HepG2 (cell line): ENCODE measurements around the gene SNX22. TPM values are rescaled to one million over a fixed set of nuclear protein-coding genes. Genes with fewer than 3 reads are reported as not detected.
A peak's percentile ranks its signal among the peaks of the same experiment; 100 is the strongest.

ENCODE experiments used
- ATF7-NPFF ChIP-seq: sonication (generic); formaldehyde crosslinking; IDR thresholded peaks from 2 replicates; pipeline ENCODE4 v1.8.1; 2023; ENCODE audit warnings: mild to moderate bottlenecking, low read depth, missing genetic modification reagents, moderate library complexity
- BORCS8-MEF2B ChIP-seq: sonication (generic); formaldehyde crosslinking; IDR thresholded peaks from 2 replicates; pipeline ENCODE4 v1.8.0; 2022; ENCODE audit warnings: mild to moderate bottlenecking, missing genetic modification reagents
- CAMTA2 ChIP-seq: sonication (generic); formaldehyde crosslinking; IDR thresholded peaks from 2 replicates; pipeline ENCODE4 v1.4.0; 2020; ENCODE audit warnings: mild to moderate bottlenecking, missing genetic modification reagents, borderline replicate concordance
- CBX2 ChIP-seq, 2 experiments: fragments of 200-600 bp in 1 of 2; sonication (generic); formaldehyde crosslinking in 1 of 2; IDR thresholded peaks; 2 replicates each; pipeline versions ENCODE4 v1.7.0 to v1.8.1; 2018 to 2022; ENCODE audit warnings: low read depth in 2 of 2, low read length in 1 of 2, mild to moderate bottlenecking in 1 of 2, missing genetic modification reagents in 1 of 2
- FOSL1 ChIP-seq: sonication (generic); formaldehyde crosslinking; IDR thresholded peaks from 2 replicates; pipeline ENCODE4 v1.9.0; 2021; ENCODE audit warnings: missing genetic modification reagents, borderline replicate concordance
- KLF15 ChIP-seq: sonication (generic); formaldehyde crosslinking; IDR thresholded peaks from 2 replicates; pipeline ENCODE4 v1.8.1; 2023; ENCODE audit warnings: borderline replicate concordance, mild to moderate bottlenecking, inconsistent platforms, missing genetic modification reagents, mixed read lengths
- NCOA5 ChIP-seq: sonication (generic); formaldehyde crosslinking; IDR thresholded peaks from 2 replicates; pipeline ENCODE4 v1.4.0; 2020; ENCODE audit warnings: missing genetic modification reagents
- PHB2 ChIP-seq: fragments of 450-650 bp; IDR thresholded peaks from 2 replicates; pipeline ENCODE4 v1.6.1; 2018; ENCODE audit not compliant: partially characterized antibody
- SNAPC2 ChIP-seq: sonication (generic); formaldehyde crosslinking; IDR thresholded peaks from 2 replicates; pipeline ENCODE4 v1.8.1; 2022; ENCODE audit warnings: mild to moderate bottlenecking, missing genetic modification reagents
- ZNF558 ChIP-seq: sonication (generic); formaldehyde crosslinking; IDR thresholded peaks from 2 replicates; pipeline ENCODE4 v1.9.0; 2022; ENCODE audit warnings: mild to moderate bottlenecking, missing genetic modification reagents, borderline replicate concordance
- ZNF775 ChIP-seq: sonication (generic); formaldehyde crosslinking; IDR thresholded peaks from 2 replicates; pipeline ENCODE4 v1.4.0; 2020; ENCODE audit warnings: missing genetic modification reagents, mild to moderate bottlenecking, moderate library complexity, borderline replicate concordance
- polyA plus RNA-seq, 8 experiments: library from polyadenylated mRNA; depleted of rRNA in 3 of 8; stranded (reverse) in 7 of 8; unstranded in 1 of 8; fragments of >200 nt; fragmentation: Illumina TruSeq in 4 of 8; extraction: Trizol in 4 of 8; gene quantifications; 2 replicates each; pipeline versions ENCODE4 v1.2.1 to v1.2.3, GENCODE V29; 2011 to 2016; ENCODE audit warnings: low read depth in 4 of 8, missing spikeins in 1 of 8, mixed read lengths in 1 of 8; ENCODE audit not compliant: insufficient read depth in 1 of 8
- total RNA-seq, 5 experiments: library from RNA; depleted of rRNA; stranded (reverse); fragments of >200 nt; fragmentation: Illumina TruSeq; extraction: Trizol; gene quantifications; 2 replicates each; pipeline ENCODE4 v1.2.3, GENCODE V29; 2016; ENCODE audit warnings: low read depth in 1 of 5
- TF ChIP-seq, protein P1 (sequence below): sonication (generic); formaldehyde crosslinking; IDR thresholded peaks from 2 replicates; pipeline ENCODE4 v1.8.1; 2023; ENCODE audit warnings: missing genetic modification reagents, mild to moderate bottlenecking, borderline replicate concordance
- TF ChIP-seq, protein P2 (sequence below): IDR thresholded peaks from 2 replicates; pipeline ENCODE4 v1.6.1; 2012; ENCODE audit warnings: low read length, improper control_type of control experiment
- TF ChIP-seq, protein P3 (sequence below): sonication (generic); formaldehyde crosslinking; IDR thresholded peaks from 2 replicates; pipeline ENCODE4 v1.8.1; 2022; ENCODE audit warnings: low read depth, mild to moderate bottlenecking, missing genetic modification reagents
- TF ChIP-seq, protein P4 (sequence below): sonication (generic); formaldehyde crosslinking; IDR thresholded peaks from 2 replicates; pipeline ENCODE4 v1.5.1; 2020; ENCODE audit warnings: mild to moderate bottlenecking, missing genetic modification reagents, borderline replicate concordance
- TF ChIP-seq, protein P5 (sequence below): sonication (generic); formaldehyde crosslinking; IDR thresholded peaks from 2 replicates; pipeline ENCODE4 v1.5.0; 2020; ENCODE audit warnings: missing genetic modification reagents, mild to moderate bottlenecking, borderline replicate concordance
- TF ChIP-seq, protein P6 (sequence below): sonication (generic); formaldehyde crosslinking; IDR thresholded peaks from 2 replicates; pipeline ENCODE4 v1.4.0; 2020; ENCODE audit warnings: missing genetic modification reagents

Gene SNX22
- total and polyA plus RNA-seq, 2 of the 13 experiments (the other 11 are each of a cell fraction or from before 2014, with no cell fraction given): 2.3 to 5.5 TPM

DNA sequence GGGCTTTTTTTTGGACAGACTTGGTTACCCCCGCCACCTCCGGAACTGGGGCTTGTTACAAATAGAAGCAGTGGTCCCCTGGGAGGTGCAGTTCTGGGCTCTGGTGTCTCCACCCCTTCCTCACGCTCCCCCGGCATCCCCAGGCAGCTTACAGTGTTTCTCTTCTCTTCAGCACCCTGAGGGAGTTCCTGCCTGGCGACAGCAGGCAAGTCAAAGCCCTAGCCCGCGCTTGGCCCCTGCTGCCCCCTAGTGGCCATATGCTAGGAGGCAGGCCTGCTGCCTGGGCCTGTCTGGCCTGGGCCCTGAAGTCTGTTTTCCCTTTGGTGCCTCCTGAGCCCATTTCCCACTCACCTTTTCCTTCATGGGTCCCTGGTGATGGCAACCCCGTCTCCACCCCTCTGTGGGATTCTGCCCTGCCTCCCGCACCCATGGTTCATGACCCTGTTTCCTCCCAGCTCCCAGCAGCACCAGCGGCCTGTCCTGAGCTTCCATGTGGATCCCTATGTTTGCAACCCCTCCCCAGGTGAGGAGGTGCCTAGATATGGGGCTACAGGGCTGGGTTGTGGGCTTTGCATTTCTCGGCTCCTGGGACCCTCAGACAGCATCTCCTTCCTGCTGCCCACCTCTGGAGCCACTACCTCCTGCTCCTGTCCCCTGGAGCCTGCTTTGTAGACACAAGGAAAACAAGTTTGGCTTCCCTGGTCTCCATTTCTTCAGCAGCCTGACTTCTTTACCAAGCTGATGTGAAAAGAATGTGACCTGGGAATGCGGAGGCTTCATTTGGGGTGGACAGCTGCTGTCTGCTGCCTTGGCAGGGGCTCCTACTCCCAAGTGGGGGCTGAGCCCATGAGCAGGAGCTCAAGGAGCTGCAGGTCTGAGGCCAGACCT is 2.2 kb downstream of the SNX22 start (continued):
- TF ChIP-seq ZNF775 (CRISPR knock-in tag): no peak
- TF ChIP-seq SNAPC2: no peak
- TF ChIP-seq KLF15 (CRISPR knock-in tag): no peak
- TF ChIP-seq CAMTA2: no peak
- TF ChIP-seq, protein P1, sequence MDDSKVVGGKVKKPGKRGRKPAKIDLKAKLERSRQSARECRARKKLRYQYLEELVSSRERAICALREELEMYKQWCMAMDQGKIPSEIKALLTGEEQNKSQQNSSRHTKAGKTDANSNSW (CRISPR knock-in tag): no peak
- TF ChIP-seq, protein P2, sequence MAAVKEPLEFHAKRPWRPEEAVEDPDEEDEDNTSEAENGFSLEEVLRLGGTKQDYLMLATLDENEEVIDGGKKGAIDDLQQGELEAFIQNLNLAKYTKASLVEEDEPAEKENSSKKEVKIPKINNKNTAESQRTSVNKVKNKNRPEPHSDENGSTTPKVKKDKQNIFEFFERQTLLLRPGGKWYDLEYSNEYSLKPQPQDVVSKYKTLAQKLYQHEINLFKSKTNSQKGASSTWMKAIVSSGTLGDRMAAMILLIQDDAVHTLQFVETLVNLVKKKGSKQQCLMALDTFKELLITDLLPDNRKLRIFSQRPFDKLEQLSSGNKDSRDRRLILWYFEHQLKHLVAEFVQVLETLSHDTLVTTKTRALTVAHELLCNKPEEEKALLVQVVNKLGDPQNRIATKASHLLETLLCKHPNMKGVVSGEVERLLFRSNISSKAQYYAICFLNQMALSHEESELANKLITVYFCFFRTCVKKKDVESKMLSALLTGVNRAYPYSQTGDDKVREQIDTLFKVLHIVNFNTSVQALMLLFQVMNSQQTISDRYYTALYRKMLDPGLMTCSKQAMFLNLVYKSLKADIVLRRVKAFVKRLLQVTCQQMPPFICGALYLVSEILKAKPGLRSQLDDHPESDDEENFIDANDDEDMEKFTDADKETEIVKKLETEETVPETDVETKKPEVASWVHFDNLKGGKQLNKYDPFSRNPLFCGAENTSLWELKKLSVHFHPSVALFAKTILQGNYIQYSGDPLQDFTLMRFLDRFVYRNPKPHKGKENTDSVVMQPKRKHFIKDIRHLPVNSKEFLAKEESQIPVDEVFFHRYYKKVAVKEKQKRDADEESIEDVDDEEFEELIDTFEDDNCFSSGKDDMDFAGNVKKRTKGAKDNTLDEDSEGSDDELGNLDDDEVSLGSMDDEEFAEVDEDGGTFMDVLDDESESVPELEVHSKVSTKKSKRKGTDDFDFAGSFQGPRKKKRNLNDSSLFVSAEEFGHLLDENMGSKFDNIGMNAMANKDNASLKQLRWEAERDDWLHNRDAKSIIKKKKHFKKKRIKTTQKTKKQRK: no peak
- TF ChIP-seq PHB2: no peak
- TF ChIP-seq, protein P3, sequence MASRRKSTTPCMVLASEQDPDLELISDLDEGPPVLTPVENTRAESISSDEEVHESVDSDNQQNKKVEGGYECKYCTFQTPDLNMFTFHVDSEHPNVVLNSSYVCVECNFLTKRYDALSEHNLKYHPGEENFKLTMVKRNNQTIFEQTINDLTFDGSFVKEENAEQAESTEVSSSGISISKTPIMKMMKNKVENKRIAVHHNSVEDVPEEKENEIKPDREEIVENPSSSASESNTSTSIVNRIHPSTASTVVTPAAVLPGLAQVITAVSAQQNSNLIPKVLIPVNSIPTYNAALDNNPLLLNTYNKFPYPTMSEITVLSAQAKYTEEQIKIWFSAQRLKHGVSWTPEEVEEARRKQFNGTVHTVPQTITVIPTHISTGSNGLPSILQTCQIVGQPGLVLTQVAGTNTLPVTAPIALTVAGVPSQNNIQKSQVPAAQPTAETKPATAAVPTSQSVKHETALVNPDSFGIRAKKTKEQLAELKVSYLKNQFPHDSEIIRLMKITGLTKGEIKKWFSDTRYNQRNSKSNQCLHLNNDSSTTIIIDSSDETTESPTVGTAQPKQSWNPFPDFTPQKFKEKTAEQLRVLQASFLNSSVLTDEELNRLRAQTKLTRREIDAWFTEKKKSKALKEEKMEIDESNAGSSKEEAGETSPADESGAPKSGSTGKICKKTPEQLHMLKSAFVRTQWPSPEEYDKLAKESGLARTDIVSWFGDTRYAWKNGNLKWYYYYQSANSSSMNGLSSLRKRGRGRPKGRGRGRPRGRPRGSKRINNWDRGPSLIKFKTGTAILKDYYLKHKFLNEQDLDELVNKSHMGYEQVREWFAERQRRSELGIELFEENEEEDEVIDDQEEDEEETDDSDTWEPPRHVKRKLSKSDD: no peak
- TF ChIP-seq ZNF558 (CRISPR knock-in tag): no peak
- no peak for TF ChIP-seq CBX2 (IDR thresholded peaks at IDR 0.05; ENCODE audit: low read depth, low read length)
- no peak for TF ChIP-seq CBX2 (CRISPR knock-in tag; IDR thresholded peaks at IDR 0.05; ENCODE audit: low read depth)
- TF ChIP-seq, protein P4, sequence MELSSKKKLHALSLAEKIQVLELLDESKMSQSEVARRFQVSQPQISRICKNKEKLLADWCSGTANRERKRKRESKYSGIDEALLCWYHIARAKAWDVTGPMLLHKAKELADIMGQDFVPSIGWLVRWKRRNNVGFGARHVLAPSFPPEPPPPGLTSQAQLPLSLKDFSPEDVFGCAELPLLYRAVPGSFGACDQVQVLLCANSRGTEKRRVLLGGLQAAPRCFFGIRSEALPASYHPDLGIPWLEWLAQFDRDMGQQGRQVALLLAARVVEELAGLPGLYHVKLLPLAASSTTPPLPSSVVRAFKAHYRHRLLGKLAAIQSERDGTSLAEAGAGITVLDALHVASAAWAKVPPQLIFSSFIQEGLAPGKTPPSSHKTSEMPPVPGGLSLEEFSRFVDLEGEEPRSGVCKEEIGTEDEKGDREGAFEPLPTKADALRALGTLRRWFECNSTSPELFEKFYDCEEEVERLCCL (CRISPR knock-in tag): no peak
- TF ChIP-seq BORCS8-MEF2B (CRISPR knock-in tag): 0 out of 2 replicates have a peak, but pooled peaks have one; percentile 14
- TF ChIP-seq, protein P5, sequence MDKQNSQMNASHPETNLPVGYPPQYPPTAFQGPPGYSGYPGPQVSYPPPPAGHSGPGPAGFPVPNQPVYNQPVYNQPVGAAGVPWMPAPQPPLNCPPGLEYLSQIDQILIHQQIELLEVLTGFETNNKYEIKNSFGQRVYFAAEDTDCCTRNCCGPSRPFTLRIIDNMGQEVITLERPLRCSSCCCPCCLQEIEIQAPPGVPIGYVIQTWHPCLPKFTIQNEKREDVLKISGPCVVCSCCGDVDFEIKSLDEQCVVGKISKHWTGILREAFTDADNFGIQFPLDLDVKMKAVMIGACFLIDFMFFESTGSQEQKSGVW (CRISPR knock-in tag): no peak
- TF ChIP-seq ATF7-NPFF (CRISPR knock-in tag): no peak
- TF ChIP-seq NCOA5 (CRISPR knock-in tag): no peak
- TF ChIP-seq, protein P6, sequence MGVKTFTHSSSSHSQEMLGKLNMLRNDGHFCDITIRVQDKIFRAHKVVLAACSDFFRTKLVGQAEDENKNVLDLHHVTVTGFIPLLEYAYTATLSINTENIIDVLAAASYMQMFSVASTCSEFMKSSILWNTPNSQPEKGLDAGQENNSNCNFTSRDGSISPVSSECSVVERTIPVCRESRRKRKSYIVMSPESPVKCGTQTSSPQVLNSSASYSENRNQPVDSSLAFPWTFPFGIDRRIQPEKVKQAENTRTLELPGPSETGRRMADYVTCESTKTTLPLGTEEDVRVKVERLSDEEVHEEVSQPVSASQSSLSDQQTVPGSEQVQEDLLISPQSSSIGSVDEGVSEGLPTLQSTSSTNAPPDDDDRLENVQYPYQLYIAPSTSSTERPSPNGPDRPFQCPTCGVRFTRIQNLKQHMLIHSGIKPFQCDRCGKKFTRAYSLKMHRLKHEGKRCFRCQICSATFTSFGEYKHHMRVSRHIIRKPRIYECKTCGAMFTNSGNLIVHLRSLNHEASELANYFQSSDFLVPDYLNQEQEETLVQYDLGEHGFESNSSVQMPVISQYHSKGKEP (CRISPR knock-in tag): no peak
- no peak for TF ChIP-seq FOSL1 (CRISPR knock-in tag)
